ENCODE measurements around the gene TBL3.

DNA sequence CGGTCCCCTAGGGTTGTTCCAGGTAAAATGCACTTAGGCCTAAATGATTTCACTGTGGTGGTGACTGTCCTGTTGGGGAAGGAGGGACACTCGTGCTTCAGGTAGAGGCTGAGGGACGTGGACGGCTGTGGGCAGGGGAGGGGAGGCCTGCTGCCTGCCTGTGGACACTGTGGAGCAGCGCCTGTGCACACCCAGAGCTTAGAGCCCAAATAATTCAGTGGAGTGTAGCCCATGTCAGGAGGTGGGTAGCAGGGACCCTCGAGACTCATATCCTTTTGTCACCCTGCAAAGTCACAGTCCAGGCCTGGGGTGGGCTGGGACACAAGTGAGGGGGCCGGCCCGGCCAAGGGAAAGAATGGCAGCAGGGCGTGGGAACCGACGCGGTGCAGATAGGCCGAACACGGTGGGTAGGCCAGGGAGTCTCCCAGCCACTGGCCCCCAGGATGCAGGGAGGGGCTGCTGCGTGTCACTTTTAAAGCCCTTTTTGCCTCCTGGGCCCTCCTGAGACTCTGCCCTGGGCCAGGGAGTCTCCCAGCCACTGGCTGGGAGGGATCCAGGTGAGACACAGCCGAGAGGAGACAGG, 54.1 kb downstream of the TBL3 start:
- TF ChIP-seq, protein P1, sequence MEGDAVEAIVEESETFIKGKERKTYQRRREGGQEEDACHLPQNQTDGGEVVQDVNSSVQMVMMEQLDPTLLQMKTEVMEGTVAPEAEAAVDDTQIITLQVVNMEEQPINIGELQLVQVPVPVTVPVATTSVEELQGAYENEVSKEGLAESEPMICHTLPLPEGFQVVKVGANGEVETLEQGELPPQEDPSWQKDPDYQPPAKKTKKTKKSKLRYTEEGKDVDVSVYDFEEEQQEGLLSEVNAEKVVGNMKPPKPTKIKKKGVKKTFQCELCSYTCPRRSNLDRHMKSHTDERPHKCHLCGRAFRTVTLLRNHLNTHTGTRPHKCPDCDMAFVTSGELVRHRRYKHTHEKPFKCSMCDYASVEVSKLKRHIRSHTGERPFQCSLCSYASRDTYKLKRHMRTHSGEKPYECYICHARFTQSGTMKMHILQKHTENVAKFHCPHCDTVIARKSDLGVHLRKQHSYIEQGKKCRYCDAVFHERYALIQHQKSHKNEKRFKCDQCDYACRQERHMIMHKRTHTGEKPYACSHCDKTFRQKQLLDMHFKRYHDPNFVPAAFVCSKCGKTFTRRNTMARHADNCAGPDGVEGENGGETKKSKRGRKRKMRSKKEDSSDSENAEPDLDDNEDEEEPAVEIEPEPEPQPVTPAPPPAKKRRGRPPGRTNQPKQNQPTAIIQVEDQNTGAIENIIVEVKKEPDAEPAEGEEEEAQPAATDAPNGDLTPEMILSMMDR (conservative IDR thresholded peaks at IDR 0.05; ENCODE audit: low read length) = no peak
- TF ChIP-seq EZH2phosphoT487 (IDR thresholded peaks at IDR 0.05; ENCODE audit: borderline replicate concordance, low read depth, low read length) = no peak
